NCI-H1092 (cell line): ENCODE measurements around the gene ARL4D.
"Not testable (repeated sequence)": the region's sequence is repeated elsewhere in the genome, so short reads cannot be mapped to it uniquely, and the experiment has no call there.

Experiments used
- DNase-seq: peaks from one replicate; lab custom pipeline; 2025; lab: John Stamatoyannopoulos, UW

Gene ARL4D, protein sequence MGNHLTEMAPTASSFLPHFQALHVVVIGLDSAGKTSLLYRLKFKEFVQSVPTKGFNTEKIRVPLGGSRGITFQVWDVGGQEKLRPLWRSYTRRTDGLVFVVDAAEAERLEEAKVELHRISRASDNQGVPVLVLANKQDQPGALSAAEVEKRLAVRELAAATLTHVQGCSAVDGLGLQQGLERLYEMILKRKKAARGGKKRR

GRCh38 chr17:43398724-43399595, at the start of gene ARL4D:
Gene ARL4D, plus strand, starts transcription at chr17:43398993. Its CDS starts 740 bp downstream, at chr17:43399733.
- peak; percentile 81 for DNase-seq

DNA sequence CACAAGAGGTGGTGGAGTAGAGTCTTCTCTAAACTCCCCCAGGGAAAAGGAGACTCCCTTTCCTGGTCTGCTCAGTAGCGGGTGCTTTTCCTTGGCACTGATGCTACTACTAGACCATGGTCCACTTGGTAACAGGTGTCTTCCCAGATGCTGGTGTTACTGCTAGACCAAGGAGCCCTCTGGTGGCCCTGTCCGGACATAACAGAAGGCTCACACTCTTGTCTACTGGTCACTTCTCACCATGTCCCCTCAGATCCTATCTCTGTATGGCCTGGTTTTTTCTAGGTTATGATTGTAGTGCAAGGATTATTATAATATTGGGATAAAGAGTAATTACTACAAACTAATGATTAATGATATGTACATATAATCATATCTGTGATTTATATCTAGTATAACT, 49.7 kb upstream of the ARL4D start:
- no peak for DNase-seq

- no peak for DNase-seq
Measured at GRCh38 chr17:43350888-43351361, 47.9 kb upstream of the ARL4D start.

DNA sequence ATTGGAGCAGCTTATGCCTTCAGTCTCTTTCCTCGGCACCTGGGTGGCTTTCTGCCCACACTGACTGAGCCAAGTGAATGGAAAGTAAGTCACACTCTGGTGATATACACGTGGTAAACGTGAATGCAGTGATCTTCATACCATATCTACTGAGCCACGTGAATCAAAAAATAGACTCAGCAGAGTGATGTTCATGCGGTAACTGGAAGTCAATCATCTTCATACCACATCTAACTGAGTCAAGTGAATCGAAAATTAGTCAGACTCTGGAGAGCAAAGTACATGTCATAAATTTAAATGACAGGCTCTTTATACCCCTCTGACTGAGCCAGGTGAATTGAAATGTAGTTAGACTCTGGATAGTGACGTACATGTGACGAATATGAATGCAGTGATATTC, 47.1 kb upstream of the ARL4D start:
- DNase-seq: no peak

- DNase-seq: no peak
Measured at GRCh38 chr17:43352579-43353331, 46.0 kb upstream of the ARL4D start.

DNA sequence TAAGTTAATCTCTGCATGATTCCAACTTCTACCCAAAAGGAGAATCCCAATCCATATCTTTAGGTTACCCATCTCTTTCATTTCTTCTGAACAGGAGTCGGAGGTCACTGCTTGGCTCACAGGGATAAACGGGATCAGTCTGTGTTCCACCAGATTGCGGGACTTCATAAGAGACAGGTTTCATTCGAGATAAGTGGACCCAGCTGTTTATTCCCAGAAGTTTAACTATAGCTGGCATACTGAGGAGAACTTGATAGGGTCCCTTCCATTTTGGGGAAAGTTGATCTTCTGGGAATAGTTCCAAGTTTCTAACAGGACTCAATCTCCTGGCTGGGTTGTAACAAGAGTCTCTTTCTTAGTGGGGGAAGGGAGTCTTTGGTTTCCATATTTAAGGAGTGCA, 45.4 kb upstream of the ARL4D start:
- no peak for DNase-seq

GRCh38 chr17:43354371-43354770, 44.4 kb upstream of the ARL4D start:
- no peak for DNase-seq

DNA sequence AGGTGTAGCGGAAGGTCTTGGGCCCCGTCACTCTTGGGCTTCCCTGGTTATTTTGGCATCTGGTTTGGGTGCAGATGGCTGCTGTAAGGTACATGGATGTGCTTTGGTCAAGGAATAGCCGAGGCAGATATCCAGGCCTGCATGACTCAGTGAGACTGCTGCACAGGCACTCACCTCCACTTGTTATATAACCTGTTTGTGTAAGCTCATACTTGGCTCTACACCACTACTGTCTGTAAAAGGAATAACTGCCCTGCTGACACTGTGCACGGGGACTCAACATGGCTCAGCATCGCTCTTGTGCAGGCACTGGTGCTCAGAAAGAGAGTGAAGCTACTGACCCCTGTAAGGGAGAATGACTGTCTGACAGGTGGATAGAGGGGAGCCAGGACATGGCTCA, 42.3 kb upstream of the ARL4D start:
- no peak for DNase-seq

- no peak for DNase-seq
Measured at GRCh38 chr17:43356999-43357398, 41.8 kb upstream of the ARL4D start.

DNA sequence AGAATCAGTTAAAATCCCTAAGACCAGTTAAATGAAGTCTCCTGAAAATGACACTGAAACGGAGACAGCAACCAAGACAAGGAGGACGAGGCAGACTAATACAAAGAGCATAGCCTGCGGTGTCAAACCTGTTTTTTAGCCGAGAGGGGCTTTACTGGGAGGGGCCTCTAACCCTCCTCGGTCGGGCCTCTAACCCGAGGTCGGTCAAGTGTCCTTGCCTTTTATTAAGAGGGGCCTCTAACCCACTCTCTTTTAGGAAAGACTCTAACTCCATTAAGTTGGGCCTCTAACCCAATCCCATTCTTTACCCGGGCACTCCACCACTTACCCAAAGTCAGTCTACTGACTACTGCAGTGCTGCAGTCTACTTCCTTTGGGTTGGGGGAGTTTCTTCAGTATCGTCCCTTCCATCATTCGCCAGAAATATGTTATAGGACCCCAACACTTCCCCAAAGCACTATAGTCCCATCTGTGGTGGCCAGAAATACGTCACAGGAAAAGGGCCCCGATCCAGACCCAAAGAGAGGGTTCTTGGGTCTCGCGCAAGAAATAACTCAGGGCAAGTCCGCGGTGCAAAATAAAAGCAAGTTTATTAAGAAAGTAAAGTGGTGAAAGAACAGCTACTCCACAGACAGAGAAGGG, 39.2 kb upstream of the ARL4D start:
- DNase-seq: no peak

GRCh38 chr17:43360376-43360738, 38.4 kb upstream of the ARL4D start:
- peak; percentile 31 for DNase-seq

DNA sequence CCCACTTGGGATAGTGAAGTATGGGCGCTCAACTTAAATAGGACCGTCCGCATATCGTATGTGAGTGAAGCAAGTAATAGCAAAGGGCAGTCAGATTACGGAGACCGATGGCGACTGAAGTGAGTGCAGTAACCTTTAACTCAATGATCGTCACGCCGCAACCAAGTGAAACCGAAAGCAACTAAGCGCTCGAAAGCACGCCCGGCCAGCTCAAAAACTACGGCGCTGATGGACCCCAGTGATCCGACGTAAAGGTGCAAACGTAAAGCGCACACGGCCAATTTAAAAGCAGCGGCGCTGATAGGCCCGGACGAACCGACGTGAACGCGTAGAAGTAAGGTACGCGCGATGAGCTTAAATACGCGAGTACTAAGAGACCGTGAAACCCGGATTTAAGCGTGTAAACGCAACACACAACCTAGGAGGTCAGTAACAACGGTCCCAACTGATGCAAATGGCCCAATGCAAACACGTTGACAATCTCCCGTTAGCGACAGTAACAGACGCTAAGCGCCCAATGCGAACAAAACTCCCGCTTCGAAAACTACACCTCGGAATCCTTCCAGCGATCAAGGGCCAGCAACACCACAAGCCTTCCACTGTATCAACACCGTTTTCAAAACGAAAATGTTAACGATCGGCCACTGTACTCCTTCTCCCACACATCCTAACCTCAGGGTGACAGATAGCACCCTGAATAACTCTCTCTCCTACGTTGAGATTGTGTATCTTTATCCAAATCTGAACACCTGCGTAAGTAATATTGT, 37.9 kb upstream of the ARL4D start:
- peak; percentile 99 for DNase-seq

DNA sequence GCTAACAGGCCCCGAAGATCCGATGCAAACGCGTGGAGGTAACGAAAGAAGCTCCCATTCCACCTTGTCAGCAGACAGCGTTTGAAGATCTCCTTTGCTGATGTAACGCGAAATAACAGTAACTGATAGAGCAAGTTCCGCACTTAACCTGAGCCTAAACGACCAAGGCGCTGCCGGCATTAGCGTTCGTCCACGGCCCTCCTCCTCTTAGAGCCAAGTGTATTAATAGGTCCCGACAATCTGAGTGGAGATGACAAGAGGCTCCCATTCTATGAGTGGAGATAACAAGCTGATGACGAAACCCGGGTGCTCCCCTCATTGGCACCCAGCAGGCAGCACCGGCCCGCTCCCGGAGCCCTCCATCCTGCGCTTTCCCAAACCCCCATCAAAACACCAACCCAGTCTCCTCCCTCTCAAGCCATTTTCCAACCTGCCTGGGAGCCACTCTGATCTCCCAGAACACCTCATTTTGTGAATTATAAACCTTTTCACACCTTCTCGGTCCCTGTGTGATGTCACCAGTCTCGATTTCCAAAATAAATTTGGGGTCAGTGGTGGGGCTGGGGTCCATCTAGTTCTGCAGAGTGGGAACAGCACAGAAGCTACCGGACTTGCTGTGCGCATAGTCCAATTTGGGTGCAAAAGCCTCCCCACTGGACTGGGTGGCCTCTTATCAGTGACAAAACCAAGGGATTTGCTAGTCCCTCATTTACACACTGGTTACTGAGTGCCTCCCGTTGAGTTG, 35.4 kb upstream of the ARL4D start:
- no peak for DNase-seq

GRCh38 chr17:43363926-43364285, 34.9 kb upstream of the ARL4D start:
- no peak for DNase-seq

DNA sequence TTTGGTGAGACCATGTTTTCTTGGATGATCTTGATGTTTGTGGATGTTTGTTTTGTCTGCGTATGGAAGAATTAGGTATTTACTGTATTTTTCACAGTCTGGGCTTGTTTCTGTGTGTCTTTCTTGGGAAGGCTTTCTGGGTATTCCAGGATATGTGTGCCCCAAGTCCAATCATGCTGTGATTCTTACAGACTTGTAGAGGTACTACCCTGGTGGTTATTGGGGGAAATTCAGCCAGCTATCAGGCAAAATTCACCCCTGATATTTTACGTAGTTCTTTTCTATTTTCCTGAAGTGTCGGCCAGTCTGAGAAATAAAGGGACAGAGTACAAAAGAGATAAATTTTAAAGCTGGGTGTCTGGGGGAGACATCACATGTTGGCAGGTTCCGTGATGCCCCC, 33.4 kb upstream of the ARL4D start:
- DNase-seq: no peak

GRCh38 chr17:43365921-43366320, 32.9 kb upstream of the ARL4D start:
- DNase-seq: not testable (repeated sequence)

DNA sequence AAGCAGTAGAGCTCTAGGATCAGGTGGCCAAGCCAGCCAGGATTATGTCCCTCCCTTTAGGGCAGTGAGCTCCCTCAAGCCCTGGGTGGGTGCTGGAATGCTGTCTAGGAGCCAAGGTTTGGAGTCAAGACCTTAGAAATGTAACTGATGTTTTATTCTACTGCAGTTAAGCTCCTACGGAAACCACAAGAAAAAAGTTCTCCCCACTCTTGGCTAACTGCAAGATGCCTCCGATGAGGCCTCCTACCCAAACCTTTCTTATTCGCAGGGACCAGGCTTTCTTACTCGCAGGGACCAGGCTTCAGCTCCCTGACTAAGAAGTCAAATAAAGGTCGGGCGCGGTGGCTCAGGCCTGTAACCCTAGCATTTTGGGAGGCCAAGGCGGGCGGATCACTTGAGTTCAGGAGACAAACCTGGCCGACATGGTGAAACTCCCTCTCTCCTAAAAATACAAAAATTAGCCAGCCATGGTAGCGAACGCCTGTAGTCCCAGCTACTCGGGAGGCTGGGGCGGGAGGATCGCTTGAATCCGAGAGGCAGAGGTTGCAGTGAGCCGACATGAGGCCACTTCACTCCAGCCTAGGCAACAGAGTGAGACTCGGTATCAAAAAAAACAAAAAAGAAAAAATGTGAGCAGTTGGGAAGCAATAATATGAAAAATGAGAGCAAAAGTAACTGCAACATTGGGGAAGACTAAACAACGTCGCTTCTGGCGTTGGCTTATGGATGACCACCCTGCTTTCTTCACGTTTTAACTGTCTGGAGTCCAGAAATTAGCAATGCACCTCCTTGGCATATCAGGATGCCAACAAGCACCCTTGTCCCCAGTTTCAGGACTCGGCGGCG, 31.7 kb upstream of the ARL4D start:
- DNase-seq: no peak

GRCh38 chr17:43367737-43368242, 31.0 kb upstream of the ARL4D start:
- DNase-seq: peak; percentile 86

DNA sequence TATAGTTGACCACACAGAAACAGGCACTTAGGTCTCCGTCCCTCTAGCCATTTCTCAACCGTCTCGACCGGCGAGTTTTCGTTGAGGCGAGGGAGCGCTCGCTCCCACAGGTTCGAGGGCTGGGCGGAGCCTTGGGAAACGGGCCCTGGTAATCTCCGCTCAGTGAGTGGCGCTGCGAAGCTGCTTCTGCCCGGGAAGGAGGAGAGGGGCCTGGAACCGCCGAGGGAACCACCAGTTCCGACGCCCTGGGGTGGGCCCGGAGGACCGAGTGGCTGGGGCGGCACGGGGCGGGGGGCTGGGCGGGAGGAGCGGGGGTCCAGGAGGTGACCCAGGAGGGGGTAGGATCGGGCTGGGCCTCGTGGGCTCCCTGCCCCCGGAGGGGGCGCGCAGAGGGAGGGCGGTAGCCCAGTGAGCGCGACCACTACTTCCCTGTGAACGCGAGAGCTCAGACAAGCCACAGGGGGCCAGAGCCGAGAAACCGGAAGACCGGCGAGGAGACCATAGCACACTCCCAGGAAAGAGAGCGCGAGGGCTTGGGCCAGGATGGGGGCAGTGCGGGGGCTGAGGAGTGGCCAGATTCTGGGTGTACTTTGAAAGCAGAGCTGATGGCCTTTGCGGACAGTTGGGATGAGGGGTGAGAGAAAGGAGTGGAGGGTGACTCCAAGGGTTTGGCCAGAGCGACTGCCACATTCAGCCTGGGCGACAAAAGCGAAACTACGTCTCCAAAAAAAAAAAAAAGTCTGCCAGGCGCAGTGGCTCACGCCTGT, 29.9 kb upstream of the ARL4D start:
- DNase-seq: peak; percentile 86
